HUDEP-2 (cell line): Measurements from ENCODE around the gene CDH11.

Source experiments
- DNase-seq, 76 experiments: peaks; one replicate each; lab custom pipeline; 2025; ENCODE audit not compliant: unreplicated experiment in 76 of 76; lab: John Stamatoyannopoulos, UW

The CDH11 gene

DNA sequence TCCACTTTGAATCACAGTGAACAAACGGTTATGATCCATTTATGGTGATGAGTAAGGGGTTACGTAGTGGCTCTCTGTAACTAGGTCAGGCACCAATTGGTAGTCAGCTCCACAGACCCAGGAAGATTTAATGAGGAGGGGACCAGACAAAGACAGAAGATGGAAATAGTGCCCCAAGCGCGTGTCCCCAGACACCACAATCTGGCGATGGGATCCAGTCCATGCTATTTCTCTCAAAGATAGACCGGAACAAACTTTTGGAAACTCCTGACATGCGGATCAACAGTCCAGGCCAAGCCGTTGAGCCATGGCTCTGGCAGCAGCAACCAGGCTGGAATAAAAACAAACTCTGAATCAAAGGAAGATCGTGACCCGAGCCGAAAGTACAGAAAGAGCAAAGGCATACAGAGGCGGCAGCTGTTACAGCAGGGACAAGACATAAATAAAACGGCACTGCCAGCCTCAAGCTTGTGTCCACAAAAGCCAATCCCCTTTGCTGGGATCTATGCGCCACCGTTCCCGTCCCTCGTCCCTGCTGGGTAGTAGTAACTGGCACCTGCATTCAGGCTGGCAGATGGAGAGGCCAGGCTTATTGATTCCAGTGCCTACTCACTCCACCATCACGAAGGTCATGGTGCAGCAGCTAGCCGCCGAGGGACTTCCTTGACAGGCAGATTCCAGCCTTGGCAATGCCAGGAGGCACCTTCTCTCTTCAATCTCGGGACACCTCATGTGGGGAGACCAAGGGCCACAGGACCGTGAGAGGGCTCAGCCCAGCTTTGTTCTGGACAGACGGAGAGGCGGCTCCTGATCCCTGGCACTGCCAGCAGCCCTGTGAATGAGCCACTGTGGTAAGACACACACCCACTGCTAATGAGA is 50.2 kb downstream of the CDH11 start:
- no peak for DNase-seq

DNA sequence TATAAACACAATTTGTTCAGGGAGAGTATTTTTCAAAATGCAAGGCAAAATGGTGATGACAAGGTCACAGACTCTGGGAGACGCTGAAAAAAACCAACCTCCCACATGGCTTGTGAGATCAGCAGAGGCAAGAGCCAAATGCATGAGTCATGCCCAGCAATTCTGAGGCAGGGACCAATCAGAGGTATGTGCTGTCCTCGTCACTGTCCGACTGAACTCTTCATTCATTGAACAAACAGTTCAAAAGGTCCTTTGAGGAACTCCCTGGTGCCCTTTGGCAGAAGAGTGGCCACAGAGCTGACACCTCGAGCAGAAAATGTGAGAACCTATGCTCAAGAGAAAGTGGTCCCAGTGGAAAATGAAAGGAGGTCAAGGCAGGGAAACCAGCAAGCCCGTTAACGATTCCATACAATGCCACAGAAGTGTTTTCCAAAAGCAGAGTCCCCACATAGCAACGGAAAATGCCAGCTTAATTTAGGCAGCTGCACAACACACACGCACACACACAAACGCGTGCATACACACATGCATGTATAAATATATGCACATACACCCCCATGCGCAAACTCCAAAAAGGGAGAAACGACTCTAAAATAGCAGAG is 50.9 kb downstream of the CDH11 start:
- peak in 1 of 76 experiments; percentile 4 for DNase-seq

DNA sequence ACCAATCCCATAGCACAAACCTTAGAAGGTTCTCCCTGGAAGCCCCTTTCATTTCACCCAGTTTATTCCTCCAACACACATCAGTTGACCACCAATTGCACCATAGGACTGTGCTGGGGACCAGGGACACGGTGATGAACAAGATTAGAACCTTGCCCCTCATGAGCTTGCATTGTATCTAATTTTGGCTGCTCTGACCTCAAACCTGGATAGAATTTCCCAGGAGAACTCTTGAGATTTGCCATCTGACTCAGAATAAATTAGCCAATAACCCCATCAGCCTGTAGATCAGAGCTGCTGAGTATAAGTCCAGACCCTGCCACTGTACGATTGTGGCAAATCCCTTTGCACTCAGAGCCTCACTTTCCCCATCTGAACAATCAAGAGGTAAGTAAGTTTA is 52.1 kb downstream of the CDH11 start:
- DNase-seq = no peak

DNA sequence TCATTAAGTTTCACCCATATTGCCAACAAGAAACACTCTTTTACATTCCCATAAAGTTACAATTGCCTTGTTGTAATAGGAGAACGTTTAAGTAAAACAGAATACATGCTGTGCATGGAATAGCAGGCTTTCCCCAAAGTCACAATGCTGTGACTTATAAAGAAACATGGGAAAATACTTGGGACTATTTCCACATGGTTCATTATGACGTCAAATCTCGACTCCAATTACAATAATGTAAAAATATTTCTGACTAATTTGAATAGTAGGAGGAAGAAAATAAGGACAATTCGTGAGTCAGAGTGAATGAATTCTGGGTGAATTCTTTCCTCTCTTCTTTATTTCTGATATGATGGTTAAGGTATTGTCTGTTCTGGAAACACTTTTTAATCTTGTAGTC is 52.8 kb downstream of the CDH11 start:
- DNase-seq = no peak

DNA sequence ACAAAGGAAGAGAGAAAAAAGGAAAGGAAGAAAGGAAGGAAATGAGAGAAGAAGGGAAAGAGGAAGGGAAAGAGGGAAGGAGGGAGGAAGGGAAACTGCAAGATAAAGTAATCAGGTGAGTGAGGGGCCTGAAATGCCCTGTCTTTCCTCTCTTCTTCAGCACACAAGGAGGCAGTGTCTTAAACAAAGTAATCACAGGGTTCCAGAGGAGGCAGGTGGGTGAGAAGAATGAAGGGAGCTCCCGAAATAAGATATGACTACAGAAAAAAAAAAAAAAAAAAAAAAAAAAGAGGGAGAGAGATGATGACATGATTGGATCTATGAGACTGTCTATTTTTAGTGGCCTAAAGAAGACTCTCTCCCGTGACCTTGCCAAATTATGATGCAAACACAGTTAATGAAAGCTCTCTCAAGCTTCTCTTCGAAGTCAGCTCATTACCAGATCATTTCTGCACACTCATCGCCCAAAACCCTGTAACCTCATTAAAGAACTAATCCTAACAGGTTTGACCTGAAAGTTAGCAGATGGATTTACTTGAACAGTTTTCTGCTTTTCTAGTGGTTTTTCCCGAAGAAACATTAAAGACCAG is 53.6 kb downstream of the CDH11 start:
- DNase-seq = no peak

DNA sequence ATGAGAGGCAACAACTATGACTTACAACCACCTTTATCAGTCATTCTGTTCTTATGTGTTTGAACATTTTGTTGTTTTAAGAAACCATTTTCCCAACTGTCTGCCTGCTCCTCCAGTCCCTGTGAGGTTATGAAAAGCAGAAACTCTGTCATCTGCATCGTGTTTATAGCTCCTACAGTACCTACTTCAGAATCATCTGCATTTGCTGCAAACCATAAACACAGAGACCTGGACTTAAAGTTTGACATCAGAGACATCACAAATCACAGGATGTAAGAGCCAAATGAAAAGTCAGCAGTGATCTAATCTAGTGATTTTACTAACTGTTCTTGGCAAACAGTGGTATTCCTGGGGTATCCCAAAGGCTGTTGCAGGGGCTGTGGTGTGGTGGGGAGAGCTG is 55.2 kb downstream of the CDH11 start:
- DNase-seq = no peak

DNA sequence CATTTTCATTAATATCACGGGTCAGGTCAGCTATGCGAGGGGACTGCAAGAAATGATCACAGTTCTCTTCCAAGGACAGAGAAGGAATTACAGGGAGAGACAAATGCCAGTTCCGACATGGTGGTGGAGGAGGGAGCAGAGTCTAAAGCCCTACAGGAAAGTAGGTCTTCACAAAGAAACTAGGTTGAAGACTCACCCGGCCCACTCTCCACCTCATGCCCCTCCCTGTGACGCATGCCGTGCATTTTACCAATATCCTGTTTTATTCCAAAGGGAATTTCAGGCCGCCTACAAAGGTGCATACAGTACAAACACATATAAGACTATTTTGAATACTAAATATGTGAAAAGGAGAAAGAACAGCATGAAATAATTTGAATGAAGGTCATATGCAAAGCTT is 56.8 kb downstream of the CDH11 start:
- DNase-seq = no peak

DNA sequence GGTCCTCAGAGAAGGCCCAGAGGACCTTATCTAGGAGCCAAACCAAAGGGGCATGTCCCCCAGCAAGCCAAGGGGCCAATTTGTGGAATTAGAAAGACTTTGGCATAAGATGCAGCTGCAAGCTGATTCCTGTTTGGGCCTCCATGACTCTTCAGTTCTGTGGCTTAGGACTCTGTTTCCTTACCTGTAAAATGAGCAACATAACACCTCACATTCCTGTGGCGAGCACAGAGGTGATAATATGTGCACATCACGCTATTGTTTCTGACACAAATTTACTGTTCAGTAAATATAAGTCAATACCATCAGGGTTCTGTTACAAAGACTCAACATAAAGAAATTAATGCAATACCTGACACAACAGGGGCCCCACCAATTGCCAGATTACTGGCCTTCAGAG is 57.7 kb downstream of the CDH11 start:
- no peak for DNase-seq

DNA sequence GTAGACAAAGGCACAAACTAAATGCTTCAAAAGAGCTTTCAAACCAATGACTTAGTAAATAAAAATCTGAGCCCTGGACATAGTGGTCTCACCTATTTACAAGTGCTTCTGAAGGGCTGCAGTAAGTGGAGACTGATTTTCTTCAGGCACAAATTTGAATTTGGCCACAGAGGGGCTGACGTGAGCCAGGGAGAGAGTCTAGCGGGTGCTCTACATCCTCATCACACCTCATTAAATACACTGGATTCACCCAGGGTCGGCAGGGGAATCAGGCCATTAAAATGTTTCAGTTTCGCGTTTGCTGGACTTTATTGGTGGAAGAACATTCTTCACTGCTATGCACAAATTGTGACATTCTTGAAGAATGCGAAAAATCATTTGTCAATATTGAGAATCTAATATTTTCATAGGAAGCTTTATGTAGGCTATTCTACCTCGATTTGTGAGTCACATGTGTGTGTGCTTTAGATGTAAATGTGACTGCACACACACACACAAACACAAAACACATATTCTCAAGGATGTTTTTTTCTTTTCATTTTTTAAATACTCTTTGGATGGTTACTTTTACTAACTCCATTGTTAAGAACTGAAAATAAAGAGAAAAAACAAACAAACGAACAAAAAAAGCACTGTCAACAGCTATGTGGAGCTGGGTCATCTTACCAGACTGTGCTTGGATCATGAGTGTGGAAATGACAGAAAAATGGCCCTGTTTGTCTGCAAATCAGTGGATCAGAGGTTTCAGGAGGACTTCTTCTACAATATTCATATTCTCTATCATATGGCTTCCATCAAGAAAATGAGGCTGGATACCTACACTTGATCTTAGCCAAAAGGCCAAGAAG is 58.9 kb downstream of the CDH11 start:
- DNase-seq = no peak

DNA sequence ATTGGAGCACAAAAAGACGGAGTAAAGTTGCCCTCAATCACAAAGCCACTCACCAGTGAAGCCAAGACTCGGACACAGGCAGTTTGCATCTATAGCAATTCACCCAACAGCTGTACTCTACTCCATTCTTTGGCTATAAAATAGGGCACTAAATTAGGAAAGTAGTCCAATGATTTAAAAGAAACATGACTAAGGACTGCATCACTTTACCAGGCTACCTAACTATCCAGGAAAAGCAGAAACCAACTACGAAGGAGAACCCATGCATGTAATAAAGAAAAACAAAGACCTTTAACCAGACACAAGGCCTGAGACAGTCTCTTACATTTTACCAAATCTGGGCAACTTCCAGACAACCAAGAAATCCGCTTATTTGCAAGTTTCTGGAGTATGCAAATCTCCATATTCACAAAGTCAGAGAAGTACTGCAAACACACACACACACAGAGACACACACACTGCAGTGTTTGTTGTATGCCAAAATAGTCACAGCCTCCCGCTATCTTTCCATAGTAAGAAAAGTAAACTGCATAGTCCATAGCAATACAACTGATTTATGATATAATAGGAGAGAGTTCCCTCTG is 59.8 kb downstream of the CDH11 start:
- no peak for DNase-seq

DNA sequence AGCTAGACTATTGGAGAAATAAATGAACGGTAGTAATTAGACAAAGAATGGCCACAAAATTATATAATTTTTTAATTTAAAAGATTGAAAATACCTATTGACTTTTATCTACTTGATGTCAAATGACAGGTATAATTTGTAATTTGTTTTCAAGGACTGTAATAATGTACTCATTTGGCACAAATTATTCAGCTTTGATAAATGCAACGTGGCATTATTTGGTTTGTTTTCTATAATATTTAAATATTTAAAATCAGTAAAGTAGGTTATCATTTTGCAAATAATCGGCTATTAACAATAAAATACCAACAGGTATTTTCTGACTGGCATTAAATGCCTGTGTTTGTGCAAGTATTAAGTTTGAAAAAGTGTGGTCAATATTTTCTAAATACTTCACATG is 60.6 kb downstream of the CDH11 start:
- no peak for DNase-seq

DNA sequence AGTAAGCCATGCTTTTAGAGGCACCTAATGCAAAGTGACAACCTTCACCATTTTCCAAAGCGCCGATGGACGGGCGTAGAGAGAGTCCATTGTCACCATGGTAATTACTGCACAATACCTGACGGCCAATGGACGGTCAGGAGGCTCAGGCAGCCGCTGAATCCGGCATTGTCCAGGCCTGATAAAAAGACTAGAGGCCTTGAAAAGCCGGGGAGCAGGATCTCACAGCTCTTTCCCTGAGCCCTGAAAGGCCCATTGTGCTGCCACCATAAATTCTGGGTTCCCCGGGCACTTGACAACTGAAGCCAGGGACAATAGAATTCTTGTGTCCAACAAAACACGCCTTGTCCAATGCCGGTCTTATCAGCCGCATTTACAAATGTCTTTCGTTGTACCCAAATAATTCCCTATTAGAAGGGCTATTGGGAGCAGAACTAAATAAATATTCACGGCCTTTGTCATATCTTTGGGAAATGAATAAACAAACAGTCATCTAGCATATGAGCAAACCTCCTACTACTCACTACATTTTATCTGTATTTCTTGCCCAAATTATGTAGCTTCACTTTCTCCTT is 62.4 kb downstream of the CDH11 start:
- DNase-seq = no peak

DNA sequence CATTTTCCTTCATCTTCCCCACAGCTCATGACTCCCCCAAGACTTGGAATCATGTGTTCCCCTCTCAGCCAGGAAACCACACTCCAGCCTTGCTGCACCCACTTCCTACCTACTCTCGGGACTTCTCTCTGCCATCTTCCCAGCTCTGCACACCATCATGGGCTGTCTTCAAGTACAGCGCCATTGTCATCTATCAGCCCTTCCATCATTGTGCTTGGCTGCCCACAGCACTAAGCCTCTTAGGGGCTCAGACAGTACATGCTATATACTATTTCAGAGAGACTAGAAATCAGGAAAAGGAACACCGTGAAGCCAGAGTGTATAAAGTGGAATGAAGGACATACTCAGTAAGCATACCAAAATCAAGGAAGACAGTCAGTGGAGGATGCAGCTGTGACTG is 64.7 kb downstream of the CDH11 start:
- no peak for DNase-seq

DNA sequence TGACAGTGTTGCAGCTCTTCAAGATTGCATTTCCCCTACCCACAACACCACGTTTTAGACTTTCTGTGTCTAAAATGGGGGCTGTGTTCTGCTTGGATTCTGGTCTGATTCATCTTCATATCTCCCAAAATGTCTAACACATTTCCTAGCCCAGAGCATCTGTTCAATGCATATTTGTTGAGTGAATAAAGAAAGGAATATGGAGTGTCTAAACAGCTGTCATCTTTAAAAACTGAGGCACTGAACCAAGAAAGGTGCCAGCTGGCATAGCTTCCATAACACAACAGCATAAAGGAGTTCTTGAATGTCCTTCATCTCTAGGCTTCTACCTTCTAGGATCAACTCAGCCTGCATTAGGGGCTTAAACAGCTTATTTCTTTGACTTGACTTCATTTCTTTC is 67.4 kb downstream of the CDH11 start:
- DNase-seq = no peak

DNA sequence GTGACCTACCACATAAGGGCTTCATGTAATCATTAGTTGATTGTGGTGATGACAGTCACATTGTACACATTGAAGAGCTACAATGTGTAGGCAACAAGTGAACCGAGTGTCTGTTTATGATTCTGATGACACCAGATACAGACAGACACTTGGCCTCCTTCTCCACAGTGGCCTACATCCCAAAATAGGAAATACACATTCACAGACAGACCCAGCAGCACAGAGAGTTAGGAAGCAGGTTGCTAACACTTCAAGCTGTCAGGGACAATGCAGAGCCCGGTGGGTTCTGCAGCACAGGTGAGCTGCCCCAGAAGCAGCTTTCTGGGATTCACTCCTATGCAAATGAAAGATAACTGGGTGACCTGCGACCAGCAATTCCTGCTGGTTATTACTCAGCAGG is 72.2 kb downstream of the CDH11 start:
- DNase-seq = no peak

DNA sequence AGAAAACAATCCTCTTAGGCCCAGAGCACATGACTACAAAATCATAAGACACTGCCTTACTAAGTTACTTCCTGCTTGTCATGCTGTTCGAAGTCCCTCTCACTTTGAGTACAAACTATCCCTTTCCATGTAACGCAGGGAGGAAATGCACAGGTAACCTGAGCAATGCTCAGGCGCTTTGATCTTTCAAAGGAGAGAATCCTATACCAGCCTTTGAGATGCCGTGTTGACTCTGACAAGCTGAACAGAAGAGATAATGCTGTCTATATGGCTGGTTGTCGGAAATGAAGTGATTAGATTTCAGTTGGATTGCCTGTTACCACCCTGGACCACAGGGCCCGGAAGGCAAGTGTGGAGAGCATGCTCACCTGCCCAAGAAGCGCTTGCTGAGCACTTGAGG is 75.9 kb downstream of the CDH11 start:
- no peak for DNase-seq

DNA sequence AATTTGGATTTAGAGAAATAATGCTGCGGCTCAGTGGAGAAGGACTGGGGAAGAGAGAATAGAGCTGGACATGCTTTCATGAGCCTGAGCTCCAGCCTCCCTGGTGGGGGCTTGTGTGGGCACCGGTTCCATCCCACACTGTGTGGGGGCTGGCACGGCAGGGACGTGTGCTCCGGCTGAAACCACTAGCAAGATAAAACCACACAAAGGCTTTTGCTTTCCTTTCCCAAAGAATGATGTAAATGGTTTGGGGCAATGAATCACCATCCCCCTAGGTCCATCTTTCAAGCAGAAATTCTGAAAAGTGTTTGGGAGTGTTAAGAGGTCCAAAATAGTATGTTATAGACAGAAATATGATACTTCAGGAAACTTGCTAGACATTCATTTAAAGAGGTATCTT is 77.0 kb downstream of the CDH11 start:
- no peak for DNase-seq

DNA sequence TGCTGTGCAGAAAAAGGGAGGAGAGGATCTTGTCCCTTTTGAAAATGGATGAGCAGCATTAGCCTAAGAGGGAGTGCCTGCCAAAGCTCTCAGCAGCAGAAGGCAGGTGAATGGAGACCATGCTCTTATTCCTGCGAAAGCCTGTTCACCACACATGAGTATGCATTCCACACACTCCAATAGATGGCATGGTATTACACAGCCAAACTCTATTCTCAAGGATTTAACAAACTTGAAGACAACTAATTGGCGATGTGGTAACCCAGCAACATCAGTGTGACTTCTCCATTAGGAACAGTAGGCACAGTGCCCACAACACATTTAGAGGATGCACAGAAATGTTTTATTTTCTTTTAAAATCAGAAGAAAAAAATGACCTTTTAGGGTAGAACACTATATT is 77.8 kb downstream of the CDH11 start:
- DNase-seq = no peak

DNA sequence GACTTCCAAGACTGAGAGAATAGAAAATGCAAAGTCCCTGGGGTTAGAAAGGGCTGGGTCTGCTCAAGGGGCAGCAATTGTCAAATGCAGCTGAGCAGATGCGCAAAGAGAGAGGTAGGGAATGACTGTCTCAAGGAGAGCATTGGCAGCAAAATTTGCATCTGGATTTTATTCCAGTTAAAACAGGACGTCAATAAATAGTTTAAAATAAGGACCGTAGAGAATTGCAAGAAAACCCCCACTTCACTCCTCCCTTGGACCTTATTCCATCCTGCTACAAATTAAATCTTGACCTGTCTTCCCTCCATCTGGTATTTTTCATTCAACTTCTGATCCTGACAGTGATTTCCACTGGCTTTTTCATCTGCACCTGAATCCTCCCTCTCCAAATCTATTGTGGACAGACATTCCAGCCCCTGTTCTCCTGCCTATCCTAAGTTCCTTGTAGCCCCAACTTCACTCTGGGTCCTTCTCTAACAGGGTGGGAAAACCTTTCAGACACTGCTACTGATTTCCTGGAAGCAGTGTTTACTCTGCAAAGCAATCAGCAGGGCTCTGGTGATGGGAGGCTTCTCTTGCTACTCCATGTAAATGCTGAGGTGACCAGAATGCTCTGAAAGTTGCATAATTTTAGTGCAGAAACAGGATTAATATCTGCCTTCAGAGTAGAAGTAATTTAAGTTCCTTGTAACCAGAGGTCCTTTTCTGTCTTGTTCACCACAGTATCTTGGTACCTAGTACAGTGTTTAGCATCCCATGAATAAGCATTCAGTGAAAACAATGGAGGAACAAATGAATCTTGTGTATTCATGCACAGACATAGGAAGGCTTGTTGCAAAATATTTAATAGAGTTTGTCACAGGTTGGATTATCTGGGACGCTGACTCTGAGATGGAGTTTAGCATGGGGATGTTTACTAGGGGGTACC is 79.2 kb downstream of the CDH11 start:
- DNase-seq = no peak
